Fibroblast of gingiva (primary cell): Measurements from ENCODE around the gene ITGA7.

Source experiments
- DNase-seq: peaks from one replicate; pipeline ENCODE4 v3.0.0-alpha.2; 2011; ENCODE audit warnings: low read depth

Gene ITGA7

GRCh38 chr12:55717011-55718007 is 9.6 kb upstream of the ITGA7 start:
- no peak for DNase-seq

GRCh38 chr12:55716582-55716957 is 8.9 kb upstream of the ITGA7 start:
- DNase-seq = no peak

- peak; percentile 94 for DNase-seq
Observed at GRCh38 chr12:55715833-55716581, 8.3 kb upstream of the ITGA7 start, which contains the start of gene BLOC1S1. Gene BLOC1S1, plus strand, starts transcription at chr12:55716046. Its CDS starts 6 bp downstream, at chr12:55716052.

GRCh38 chr12:55715169-55715764 is 7.6 kb upstream of the ITGA7 start:
- no peak for DNase-seq

- peak; percentile 86 for DNase-seq
Observed at GRCh38 chr12:55713721-55714120, 6.0 kb upstream of the ITGA7 start.

- DNase-seq = peak; percentile 57
Observed at GRCh38 chr12:55712700-55713415, 5.2 kb upstream of the ITGA7 start.

GRCh38 chr12:55711786-55712553 is 4.3 kb upstream of the ITGA7 start:
- no peak for DNase-seq

- no peak for DNase-seq
Observed at GRCh38 chr12:55708695-55709233, 1.1 kb upstream of the ITGA7 start.

GRCh38 chr12:55707219-55707671 is 459 bp downstream of the ITGA7 start:
- no peak for DNase-seq

- DNase-seq = no peak
Observed at GRCh38 chr12:55706568-55707218, 1.0 kb downstream of the ITGA7 start.

GRCh38 chr12:55705782-55706402 is 1.8 kb downstream of the ITGA7 start:
- DNase-seq = no peak

GRCh38 chr12:55704824-55705718 is 2.6 kb downstream of the ITGA7 start:
- no peak for DNase-seq

GRCh38 chr12:55703901-55704761 is 3.6 kb downstream of the ITGA7 start:
- DNase-seq = peak; percentile 50

- peak; percentile 50 for DNase-seq
Observed at GRCh38 chr12:55703288-55703687, 4.4 kb downstream of the ITGA7 start.

- no peak for DNase-seq
Observed at GRCh38 chr12:55702861-55703260, 4.8 kb downstream of the ITGA7 start.

- peak; percentile 41 for DNase-seq
Observed at GRCh38 chr12:55700255-55701018, 7.3 kb downstream of the ITGA7 start.
